HepG2 (cell line): ENCODE results near the gene PARN. TPM values are rescaled to one million over a fixed set of nuclear protein-coding genes. Genes with fewer than 3 reads are reported as not detected.

Experiments
- CEBPZ ChIP-seq: IDR thresholded peaks from 2 replicates; pipeline ENCODE4 v1.6.1; 2012; ENCODE audit warnings: low read length, improper control_type of control experiment
- MAFF ChIP-seq: IDR thresholded peaks from 2 replicates; pipeline ENCODE4 v1.6.1; 2011; ENCODE audit warnings: low read depth, low read length, improper control_type of control experiment
- PPARG ChIP-seq: conservative IDR thresholded peaks from 2 replicates; pipeline ENCODE4 v1.6.1; 2016; ENCODE audit warnings: missing biosample characterization, missing genetic modification reagents
- RERE ChIP-seq: IDR thresholded peaks from 2 replicates; pipeline ENCODE4 v1.6.1; 2016; ENCODE audit warnings: low read depth, missing genetic modification reagents, missing compliant biosample characterization
- ZFP62 ChIP-seq: sonication (generic); formaldehyde crosslinking; IDR thresholded peaks from 2 replicates; pipeline ENCODE4 v1.4.0; 2020; ENCODE audit warnings: missing genetic modification reagents
- ZHX1 ChIP-seq: sonication (generic); formaldehyde crosslinking; IDR thresholded peaks from 2 replicates; pipeline ENCODE4 v1.8.1; 2022; ENCODE audit warnings: low read depth, mild to moderate bottlenecking, missing genetic modification reagents
- ZMAT3 ChIP-seq: sonication (generic); formaldehyde crosslinking; conservative IDR thresholded peaks from 2 replicates; pipeline ENCODE4 v1.7.0; 2021; ENCODE audit warnings: missing genetic modification reagents
- ZNF460 ChIP-seq: sonication (generic); formaldehyde crosslinking; IDR thresholded peaks from 2 replicates; pipeline ENCODE4 v1.5.1; 2020; ENCODE audit warnings: missing genetic modification reagents, mild to moderate bottlenecking, borderline replicate concordance
- ZSCAN25 ChIP-seq: sonication (generic); formaldehyde crosslinking; IDR thresholded peaks from 2 replicates; pipeline ENCODE4 v1.8.0; 2022; ENCODE audit warnings: mild to moderate bottlenecking, missing genetic modification reagents
- polyA plus RNA-seq, 8 experiments: library from polyadenylated mRNA; depleted of rRNA in 3 of 8; stranded (reverse) in 7 of 8; unstranded in 1 of 8; fragments of >200 nt; fragmentation: Illumina TruSeq in 4 of 8; extraction: Trizol in 4 of 8; gene quantifications; 2 replicates each; pipeline versions ENCODE4 v1.2.1 to v1.2.3, GENCODE V29; 2011 to 2016; ENCODE audit warnings: low read depth in 4 of 8, missing spikeins in 1 of 8, mixed read lengths in 1 of 8; ENCODE audit not compliant: insufficient read depth in 1 of 8
- total RNA-seq, 5 experiments: library from RNA; depleted of rRNA; stranded (reverse); fragments of >200 nt; fragmentation: Illumina TruSeq; extraction: Trizol; gene quantifications; 2 replicates each; pipeline ENCODE4 v1.2.3, GENCODE V29; 2016; ENCODE audit warnings: low read depth in 1 of 5
- TF ChIP-seq, protein P1 (sequence below): sonication (generic); formaldehyde crosslinking; IDR thresholded peaks from 2 replicates; pipeline ENCODE4 v1.4.0; 2020; ENCODE audit warnings: missing genetic modification reagents

The PARN gene
- total and polyA plus RNA-seq, 2 of the 13 experiments (the other 11 are each of a cell fraction or from before 2014, with no cell fraction given): 13.3 to 47.6 TPM

DNA sequence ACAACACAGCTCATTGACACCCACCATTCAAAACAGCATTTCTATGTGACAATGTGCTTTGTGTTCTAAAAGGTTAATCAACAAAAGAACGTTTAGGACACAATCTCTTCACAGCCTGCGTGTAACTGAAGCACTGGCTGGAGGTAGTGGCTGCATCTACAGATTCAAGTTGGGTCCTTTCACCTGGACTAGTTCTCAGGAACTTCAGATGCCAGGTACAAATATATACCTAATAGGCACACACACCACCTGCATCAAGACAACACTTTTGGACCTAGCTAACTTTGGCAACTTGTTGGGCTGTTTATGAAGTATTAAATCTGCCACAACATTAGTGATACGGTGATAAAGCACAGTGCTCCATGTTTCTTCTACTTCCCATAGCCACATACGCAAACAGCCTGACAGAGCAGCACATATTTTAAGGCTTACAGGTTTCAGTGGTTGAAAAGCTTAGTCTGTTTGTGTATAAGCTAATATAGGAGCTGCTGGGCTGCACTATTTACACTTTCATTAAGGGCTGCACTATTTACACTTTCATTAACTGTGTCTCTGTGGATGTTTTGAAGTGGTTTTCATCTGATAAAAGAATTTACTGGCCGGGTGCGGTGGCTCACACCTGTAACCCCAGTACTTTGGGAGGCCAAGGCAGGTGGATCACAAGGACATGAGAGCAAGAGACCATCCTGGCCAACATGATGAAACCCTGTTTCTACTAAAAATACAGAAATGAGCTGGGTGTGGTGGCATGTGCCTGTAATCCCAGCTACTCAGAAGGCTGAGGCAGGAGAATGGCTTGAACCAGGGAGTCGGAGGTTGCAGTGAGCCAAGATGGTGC lies 132.6 kb downstream of the PARN start (continued):
- TF ChIP-seq ZHX1 (CRISPR knock-in tag): 0 out of 2 replicates have a peak, but pooled peaks have one; percentile 15
- no peak for TF ChIP-seq RERE (CRISPR knock-in tag)
- peak; percentile 98 for TF ChIP-seq ZNF460 (CRISPR knock-in tag)
- TF ChIP-seq ZMAT3: peak; percentile 57; the same call in 1 of the 2 replicates
- TF ChIP-seq MAFF: no peak
- TF ChIP-seq, protein P1, sequence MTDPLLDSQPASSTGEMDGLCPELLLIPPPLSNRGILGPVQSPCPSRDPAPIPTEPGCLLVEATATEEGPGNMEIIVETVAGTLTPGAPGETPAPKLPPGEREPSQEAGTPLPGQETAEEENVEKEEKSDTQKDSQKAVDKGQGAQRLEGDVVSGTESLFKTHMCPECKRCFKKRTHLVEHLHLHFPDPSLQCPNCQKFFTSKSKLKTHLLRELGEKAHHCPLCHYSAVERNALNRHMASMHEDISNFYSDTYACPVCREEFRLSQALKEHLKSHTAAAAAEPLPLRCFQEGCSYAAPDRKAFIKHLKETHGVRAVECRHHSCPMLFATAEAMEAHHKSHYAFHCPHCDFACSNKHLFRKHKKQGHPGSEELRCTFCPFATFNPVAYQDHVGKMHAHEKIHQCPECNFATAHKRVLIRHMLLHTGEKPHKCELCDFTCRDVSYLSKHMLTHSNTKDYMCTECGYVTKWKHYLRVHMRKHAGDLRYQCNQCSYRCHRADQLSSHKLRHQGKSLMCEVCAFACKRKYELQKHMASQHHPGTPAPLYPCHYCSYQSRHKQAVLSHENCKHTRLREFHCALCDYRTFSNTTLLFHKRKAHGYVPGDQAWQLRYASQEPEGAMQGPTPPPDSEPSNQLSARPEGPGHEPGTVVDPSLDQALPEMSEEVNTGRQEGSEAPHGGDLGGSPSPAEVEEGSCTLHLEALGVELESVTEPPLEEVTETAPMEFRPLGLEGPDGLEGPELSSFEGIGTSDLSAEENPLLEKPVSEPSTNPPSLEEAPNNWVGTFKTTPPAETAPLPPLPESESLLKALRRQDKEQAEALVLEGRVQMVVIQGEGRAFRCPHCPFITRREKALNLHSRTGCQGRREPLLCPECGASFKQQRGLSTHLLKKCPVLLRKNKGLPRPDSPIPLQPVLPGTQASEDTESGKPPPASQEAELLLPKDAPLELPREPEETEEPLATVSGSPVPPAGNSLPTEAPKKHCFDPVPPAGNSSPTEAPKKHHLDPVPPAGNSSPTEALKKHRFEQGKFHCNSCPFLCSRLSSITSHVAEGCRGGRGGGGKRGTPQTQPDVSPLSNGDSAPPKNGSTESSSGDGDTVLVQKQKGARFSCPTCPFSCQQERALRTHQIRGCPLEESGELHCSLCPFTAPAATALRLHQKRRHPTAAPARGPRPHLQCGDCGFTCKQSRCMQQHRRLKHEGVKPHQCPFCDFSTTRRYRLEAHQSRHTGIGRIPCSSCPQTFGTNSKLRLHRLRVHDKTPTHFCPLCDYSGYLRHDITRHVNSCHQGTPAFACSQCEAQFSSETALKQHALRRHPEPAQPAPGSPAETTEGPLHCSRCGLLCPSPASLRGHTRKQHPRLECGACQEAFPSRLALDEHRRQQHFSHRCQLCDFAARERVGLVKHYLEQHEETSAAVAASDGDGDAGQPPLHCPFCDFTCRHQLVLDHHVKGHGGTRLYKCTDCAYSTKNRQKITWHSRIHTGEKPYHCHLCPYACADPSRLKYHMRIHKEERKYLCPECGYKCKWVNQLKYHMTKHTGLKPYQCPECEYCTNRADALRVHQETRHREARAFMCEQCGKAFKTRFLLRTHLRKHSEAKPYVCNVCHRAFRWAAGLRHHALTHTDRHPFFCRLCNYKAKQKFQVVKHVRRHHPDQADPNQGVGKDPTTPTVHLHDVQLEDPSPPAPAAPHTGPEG (CRISPR knock-in tag): no peak
- TF ChIP-seq ZFP62 (CRISPR knock-in tag): no peak
- 0 out of 2 replicates have a peak, but pooled peaks have one; percentile 24 for TF ChIP-seq ZSCAN25 (CRISPR knock-in tag)
- TF ChIP-seq PPARG (CRISPR knock-in tag): no peak
- TF ChIP-seq CEBPZ: no peak
